Measurements from ENCODE around the gene CCDC34. TPM values are rescaled to one million over a fixed set of nuclear protein-coding genes. Genes with fewer than 3 reads are reported as not detected.

Gene CCDC34
- total RNA-seq, 2 experiments from 2014 or later: 20.8 to 38.5 TPM

DNA sequence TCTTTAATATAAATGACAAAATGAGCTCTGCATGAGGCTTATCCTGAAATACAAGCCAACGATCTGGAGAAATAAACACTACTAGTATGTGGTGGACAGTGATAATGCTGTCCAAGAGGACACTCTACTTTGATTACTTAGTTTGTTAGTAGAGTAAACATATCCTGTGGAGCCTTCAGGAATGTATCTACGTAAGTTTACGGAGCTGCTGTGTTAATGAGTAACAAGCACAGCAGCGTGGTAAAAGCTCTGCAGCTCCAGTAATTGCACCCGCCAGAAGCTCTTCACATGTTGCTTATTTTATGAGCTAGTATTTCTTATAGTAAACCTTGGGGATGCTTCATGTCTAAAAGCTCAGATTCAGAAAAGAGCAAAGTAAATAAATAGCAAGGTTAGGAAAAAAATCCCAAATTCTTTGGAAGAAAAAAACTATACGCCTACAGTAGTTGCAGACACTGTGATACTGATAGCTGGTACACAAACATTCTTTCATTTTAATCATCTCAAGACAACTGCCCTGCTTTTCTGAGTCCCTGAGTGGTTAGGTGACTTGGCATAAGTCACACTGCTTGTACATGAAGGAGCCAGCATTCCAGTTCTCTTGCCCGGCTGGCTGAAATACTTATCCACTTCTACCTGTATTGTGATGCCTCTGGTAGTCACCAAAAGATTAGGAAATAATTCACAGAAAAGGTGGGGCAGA, 32.7 kb upstream of the CCDC34 start:
- H3K4me3 ChIP-seq (ENCODE audit: low read depth, low read length, poor library complexity, severe bottlenecking): no peak overlapping the region
- no peak overlapping the region for H3K27ac ChIP-seq (ENCODE audit: low read depth, low read length, poor library complexity, severe bottlenecking)
- TF ChIP-seq EZH2phosphoT487 (IDR thresholded peaks at IDR 0.05; ENCODE audit: borderline replicate concordance, low read depth, low read length): no peak
- TF ChIP-seq, protein P1, sequence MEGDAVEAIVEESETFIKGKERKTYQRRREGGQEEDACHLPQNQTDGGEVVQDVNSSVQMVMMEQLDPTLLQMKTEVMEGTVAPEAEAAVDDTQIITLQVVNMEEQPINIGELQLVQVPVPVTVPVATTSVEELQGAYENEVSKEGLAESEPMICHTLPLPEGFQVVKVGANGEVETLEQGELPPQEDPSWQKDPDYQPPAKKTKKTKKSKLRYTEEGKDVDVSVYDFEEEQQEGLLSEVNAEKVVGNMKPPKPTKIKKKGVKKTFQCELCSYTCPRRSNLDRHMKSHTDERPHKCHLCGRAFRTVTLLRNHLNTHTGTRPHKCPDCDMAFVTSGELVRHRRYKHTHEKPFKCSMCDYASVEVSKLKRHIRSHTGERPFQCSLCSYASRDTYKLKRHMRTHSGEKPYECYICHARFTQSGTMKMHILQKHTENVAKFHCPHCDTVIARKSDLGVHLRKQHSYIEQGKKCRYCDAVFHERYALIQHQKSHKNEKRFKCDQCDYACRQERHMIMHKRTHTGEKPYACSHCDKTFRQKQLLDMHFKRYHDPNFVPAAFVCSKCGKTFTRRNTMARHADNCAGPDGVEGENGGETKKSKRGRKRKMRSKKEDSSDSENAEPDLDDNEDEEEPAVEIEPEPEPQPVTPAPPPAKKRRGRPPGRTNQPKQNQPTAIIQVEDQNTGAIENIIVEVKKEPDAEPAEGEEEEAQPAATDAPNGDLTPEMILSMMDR (conservative IDR thresholded peaks at IDR 0.05; ENCODE audit: low read length): no peak
- ChIA-PET POLR2A (interaction anchor here (0.7 kb wide), 1 partner anchor 182 kb away, joined by 4 read pairs; no protein-coding TSS in a partner anchor), CTCF (ENCODE audit: unreplicated experiment) (no interaction called here)
- no peaks in the 10 kb centered on the region for H3K9me3 ChIP-seq (ENCODE audit: low read length)
- no peaks in the 10 kb centered on the region for H3K79me2 ChIP-seq (ENCODE audit: insufficient read depth, low read depth, low read length)
- no peak overlapping the region for H3K4me2 ChIP-seq (ENCODE audit: low read length)
- BruUV-seq (replicated peaks): no TSS peak
- H2AFZ ChIP-seq (ENCODE audit: low read length): no peak overlapping the region
- H4K20me1 ChIP-seq (ENCODE audit: insufficient read depth, low read length): no peaks in the 10 kb centered on the region
- intact Hi-C loops (cut with micrococcal nuclease; ENCODE audit: unreplicated experiment): no loop called here
- no peaks in the 10 kb centered on the region for H3K9me2 ChIP-seq (ENCODE audit: insufficient read depth, low read length)
- DNase-seq (ENCODE audit: low spot score): no peak
- H3K36me3 ChIP-seq (ENCODE audit: insufficient read depth, low read length): no peaks in the 10 kb centered on the region
- no peaks in the 10 kb centered on the region for H3K4me1 ChIP-seq (ENCODE audit: insufficient read depth, low read length, poor library complexity, severe bottlenecking)

DNA sequence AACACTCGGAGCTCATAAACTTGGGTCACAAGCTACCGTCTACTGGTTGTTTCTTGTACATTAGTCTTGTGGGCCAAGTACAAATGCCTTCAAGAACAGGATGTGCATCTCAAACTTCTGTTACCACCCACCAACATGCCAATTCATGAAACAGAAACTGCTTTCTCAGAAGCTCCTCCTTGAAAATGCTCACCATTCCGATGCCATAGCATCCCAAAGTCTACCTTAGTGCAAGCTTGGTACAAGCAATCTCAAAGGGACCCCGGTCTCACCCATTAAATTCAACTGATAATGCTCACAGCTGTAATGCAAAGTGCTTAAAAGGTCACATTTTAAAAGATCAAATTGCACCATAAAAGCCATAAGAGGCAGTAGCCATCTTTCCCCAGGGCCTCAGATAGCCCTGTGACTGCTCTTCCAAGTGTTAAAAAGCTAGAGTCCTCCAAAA, 31.8 kb upstream of the CCDC34 start:
- H3K4me2 ChIP-seq (ENCODE audit: low read length): no peak overlapping the region
- ChIA-PET CTCF (ENCODE audit: unreplicated experiment) (no interaction called here), POLR2A (interaction anchor here (0.7 to 1.0 kb wide), 2 partner anchors 21 to 75 kb away, joined by 3 read pairs; no protein-coding TSS in a partner anchor)
- no peak for TF ChIP-seq EZH2phosphoT487 (IDR thresholded peaks at IDR 0.05; ENCODE audit: borderline replicate concordance, low read depth, low read length)
- TF ChIP-seq, protein P1 (conservative IDR thresholded peaks at IDR 0.05; ENCODE audit: low read length): no peak
- intact Hi-C loops (cut with micrococcal nuclease; ENCODE audit: unreplicated experiment): no loop called here
- H3K27ac ChIP-seq (ENCODE audit: low read depth, low read length, poor library complexity, severe bottlenecking): no peak overlapping the region
- no peaks in the 10 kb centered on the region for H3K9me2 ChIP-seq (ENCODE audit: insufficient read depth, low read length)
- H3K79me2 ChIP-seq (ENCODE audit: insufficient read depth, low read depth, low read length): no peaks in the 10 kb centered on the region
- H3K4me1 ChIP-seq (ENCODE audit: insufficient read depth, low read length, poor library complexity, severe bottlenecking): no peaks in the 10 kb centered on the region
- H4K20me1 ChIP-seq (ENCODE audit: insufficient read depth, low read length): no peaks in the 10 kb centered on the region
- BruUV-seq (replicated peaks): no TSS peak
- H3K36me3 ChIP-seq (ENCODE audit: insufficient read depth, low read length): no peaks in the 10 kb centered on the region
- H3K9me3 ChIP-seq (ENCODE audit: low read length): no peaks in the 10 kb centered on the region
- H3K4me3 ChIP-seq (ENCODE audit: low read depth, low read length, poor library complexity, severe bottlenecking): no peak overlapping the region
- DNase-seq (ENCODE audit: low spot score): no peak
- H2AFZ ChIP-seq (ENCODE audit: low read length): no peak overlapping the region

Data from OCI-LY7 (cell line).